ENCODE results near the gene TPI1. TPM values are rescaled to one million over a fixed set of nuclear protein-coding genes. Genes with fewer than 3 reads are reported as not detected.

The TPI1 gene
- total and polyA plus RNA-seq, 2 experiments from 2014 or later = 571 to 891 TPM

DNA sequence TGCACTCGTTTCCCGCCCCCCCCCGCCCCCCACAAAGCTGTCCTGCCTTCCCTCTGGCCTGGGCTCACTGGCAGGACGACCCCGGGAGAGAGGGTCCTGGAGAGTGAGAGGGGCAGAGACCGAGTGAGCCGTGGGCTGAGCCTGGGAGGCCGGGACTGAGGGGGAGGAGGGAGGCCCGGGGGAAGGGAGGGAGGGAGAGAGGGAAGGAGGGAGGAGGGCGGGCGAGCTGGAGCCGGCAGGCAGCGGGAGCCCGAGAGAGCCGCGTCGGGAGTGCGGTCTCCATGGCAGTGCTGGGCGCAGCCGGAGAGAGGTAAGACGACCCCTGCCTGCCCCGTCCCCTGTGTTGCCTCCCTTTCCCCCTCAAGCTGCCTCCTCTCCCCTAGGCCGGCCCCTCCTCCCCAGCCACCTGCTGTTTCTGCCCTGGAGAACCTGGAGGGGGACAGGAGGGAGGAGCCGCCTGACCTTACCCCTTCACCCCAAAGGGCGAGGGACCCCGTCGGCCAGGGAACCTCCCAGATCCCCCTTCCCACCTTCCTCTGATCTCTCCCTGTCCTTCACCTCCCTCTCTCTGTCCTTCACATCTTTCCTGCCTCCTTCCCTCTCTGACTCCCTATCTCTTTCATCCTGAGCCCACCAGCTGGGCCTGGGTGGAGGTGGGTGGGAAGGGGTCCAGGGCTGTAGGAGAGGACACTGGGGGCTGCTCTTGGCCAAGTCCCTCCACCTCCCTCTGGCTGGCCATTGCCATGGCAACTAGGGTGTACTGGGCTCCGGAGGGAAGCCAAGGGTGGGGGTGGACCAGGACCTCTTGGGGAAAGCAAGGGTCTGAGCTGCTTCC lies 45.5 kb upstream of the TPI1 start, which contains the start of gene GPR162:
GPR162 (plus strand) TSS at position 231 of the 835 bp plus-strand sequence. CDS start 2,078 bp downstream, outside the sequence.
- H3K79me2 ChIP-seq = no peaks in the 10 kb centered on the region
- TF ChIP-seq EZH2 (IDR thresholded peaks at IDR 0.05; ENCODE audit: borderline replicate concordance) (no peak), EZH2phosphoT487 (IDR thresholded peaks at IDR 0.05; ENCODE audit: low read depth, severe bottlenecking, unreplicated experiment) (no peak)
- TF ChIP-seq, protein P1, sequence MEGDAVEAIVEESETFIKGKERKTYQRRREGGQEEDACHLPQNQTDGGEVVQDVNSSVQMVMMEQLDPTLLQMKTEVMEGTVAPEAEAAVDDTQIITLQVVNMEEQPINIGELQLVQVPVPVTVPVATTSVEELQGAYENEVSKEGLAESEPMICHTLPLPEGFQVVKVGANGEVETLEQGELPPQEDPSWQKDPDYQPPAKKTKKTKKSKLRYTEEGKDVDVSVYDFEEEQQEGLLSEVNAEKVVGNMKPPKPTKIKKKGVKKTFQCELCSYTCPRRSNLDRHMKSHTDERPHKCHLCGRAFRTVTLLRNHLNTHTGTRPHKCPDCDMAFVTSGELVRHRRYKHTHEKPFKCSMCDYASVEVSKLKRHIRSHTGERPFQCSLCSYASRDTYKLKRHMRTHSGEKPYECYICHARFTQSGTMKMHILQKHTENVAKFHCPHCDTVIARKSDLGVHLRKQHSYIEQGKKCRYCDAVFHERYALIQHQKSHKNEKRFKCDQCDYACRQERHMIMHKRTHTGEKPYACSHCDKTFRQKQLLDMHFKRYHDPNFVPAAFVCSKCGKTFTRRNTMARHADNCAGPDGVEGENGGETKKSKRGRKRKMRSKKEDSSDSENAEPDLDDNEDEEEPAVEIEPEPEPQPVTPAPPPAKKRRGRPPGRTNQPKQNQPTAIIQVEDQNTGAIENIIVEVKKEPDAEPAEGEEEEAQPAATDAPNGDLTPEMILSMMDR (IDR thresholded peaks at IDR 0.05; ENCODE audit: poor library complexity) = no peak
- no peaks in the 10 kb centered on the region for H3K9me3 ChIP-seq (ENCODE audit: low read depth)
- no peak within 1 kb of the TSS for H3K27ac ChIP-seq
- H3K4me3 ChIP-seq = peak within 1 kb of the TSS; percentile 44
- H3K4me2 ChIP-seq = peak within 1 kb of the TSS; percentile 88
- H3K4me1 ChIP-seq (ENCODE audit: insufficient read depth) = peaks cover 10% of the 10 kb centered on the region
- peak within 1 kb of the TSS; percentile 50 for H2AFZ ChIP-seq
- H4K20me1 ChIP-seq (ENCODE audit: insufficient read depth, poor library complexity, severe bottlenecking) = no peaks in the 10 kb centered on the region
- H3K9me2 ChIP-seq (replicated peaks; ENCODE audit: insufficient read depth) = no peaks in the 10 kb centered on the region
- DNase-seq (ENCODE audit: low spot score) = peak; percentile 82
- H3K36me3 ChIP-seq (replicated peaks; ENCODE audit: insufficient read depth, low read depth) = no peaks in the 10 kb centered on the region
- 5% methylated on average over 10 of the region's 28 CpGs for WGBS (ENCODE audit: low lambda C conversion rate, missing lambda C conversion rate)
- H3K27me3 ChIP-seq = peaks cover 5% of the 10 kb centered on the region

DNA sequence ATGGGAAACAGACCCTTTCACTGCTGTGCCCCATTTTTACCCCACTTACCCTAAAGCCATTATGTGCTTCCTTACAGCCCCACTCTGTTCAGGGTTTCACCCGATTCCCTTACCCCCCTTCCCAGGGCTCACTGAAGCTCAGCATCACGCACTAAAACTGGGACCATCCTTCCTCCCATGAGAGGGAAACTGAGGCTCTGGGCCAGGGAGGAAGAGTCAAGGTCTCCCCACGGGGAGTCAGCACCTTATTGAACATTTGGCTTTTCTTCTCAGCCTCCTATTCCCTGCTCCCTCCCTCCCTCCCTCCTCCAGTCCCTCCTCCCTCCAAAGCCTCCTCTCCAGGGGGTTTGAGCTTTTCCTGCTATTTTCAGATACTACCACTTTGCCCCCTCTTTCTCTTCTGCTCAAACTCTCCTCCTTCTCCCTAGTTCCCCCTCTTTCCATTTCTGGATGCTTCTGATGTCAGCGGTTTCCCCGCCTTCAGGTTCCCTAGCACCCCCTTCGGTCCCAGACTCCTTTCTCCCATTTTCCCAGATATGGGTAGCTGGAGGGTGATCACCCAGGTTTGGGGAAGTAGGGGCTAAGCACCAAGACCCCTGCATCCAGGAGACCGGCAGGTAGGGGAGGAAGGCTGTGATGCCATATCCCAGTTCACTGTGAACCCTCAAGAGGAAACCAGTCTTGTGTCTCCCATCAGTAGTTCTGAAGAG lies 44.8 kb upstream of the TPI1 start:
- Histone ChIP-seq H4K20me1 (ENCODE audit: insufficient read depth, poor library complexity, severe bottlenecking) (no peaks in the 10 kb centered on the region), H3K4me1 (ENCODE audit: insufficient read depth) (peaks cover 14% of the 10 kb centered on the region), H3K79me2 (no peaks in the 10 kb centered on the region), H3K27ac (no peak overlapping the region), H3K4me2 (peak overlapping the region; percentile 88), H3K9me3 (ENCODE audit: low read depth) (no peaks in the 10 kb centered on the region), H3K4me3 (no peak overlapping the region), H3K27me3 (peaks cover 5% of the 10 kb centered on the region), H3K36me3 (replicated peaks; ENCODE audit: insufficient read depth, low read depth) (no peaks in the 10 kb centered on the region), H3K9me2 (replicated peaks; ENCODE audit: insufficient read depth) (no peaks in the 10 kb centered on the region), H2AFZ (no peak overlapping the region)
- WGBS (ENCODE audit: low lambda C conversion rate, missing lambda C conversion rate) = 57% methylated on average over 6 of the region's 7 CpGs
- peak; percentile 3 for DNase-seq (ENCODE audit: low spot score)
- no peak for TF ChIP-seq EZH2 (IDR thresholded peaks at IDR 0.05; ENCODE audit: borderline replicate concordance)

DNA sequence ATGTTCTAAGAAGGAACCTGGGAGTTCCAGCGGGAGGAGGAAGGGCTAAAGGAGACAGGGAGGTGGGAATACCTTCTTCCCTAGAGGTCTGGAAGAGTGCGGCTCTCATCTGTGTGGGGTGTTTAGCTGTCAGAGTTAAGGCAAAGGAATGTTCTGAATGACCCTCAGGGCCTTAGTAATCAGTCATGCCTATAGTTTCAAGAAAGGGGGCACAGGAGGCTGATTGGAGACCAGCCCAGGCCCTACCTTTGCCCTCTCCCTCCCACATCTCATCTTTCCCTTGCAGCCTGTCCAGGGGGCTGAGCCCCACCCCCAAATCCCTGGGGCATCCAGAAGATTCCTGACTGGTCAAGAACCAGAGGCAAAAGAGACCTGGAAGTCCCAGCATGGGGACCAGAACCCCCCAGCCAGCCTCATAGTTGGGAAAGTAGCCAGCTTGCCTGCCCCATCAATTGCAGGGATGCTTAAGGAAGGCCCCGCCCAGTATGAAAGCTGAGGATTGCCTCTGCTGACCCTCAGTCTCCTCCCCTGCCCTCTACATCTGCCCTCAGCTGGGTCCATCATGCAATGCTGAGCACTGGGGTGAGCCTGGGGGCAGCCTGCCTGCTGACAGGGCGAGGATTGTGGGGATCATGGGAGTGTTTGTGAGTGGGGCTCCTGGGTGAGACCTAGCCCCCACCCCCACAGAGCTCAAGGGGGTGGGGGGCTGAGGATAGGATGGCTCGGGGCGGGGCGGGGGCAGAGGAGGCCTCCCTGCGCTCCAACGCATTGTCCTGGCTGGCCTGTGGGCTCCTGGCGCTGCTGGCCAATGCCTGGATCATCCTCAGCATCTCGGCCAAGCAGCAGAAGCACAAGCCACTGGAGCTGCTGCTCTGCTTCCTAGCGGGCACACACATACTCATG lies 43.9 kb upstream of the TPI1 start:
- TF ChIP-seq EZH2 (IDR thresholded peaks at IDR 0.05; ENCODE audit: borderline replicate concordance) (no peak), EZH2phosphoT487 (IDR thresholded peaks at IDR 0.05; ENCODE audit: low read depth, severe bottlenecking, unreplicated experiment) (no peak)
- TF ChIP-seq, protein P1 (IDR thresholded peaks at IDR 0.05; ENCODE audit: poor library complexity) = no peak
- H2AFZ ChIP-seq = no peak overlapping the region
- H4K20me1 ChIP-seq (ENCODE audit: insufficient read depth, poor library complexity, severe bottlenecking) = no peaks in the 10 kb centered on the region
- H3K27ac ChIP-seq = no peak overlapping the region
- no peaks in the 10 kb centered on the region for H3K36me3 ChIP-seq (replicated peaks; ENCODE audit: insufficient read depth, low read depth)
- H3K9me3 ChIP-seq (ENCODE audit: low read depth) = no peaks in the 10 kb centered on the region
- H3K4me3 ChIP-seq = no peak overlapping the region
- peak; percentile 6 for DNase-seq (ENCODE audit: low spot score)
- WGBS (ENCODE audit: low lambda C conversion rate, missing lambda C conversion rate) = 75% methylated on average over 12 of the region's 12 CpGs
- H3K9me2 ChIP-seq (replicated peaks; ENCODE audit: insufficient read depth) = no peaks in the 10 kb centered on the region
- H3K4me2 ChIP-seq = no peak overlapping the region
- no peaks in the 10 kb centered on the region for H3K79me2 ChIP-seq
- H3K27me3 ChIP-seq = peaks cover 5% of the 10 kb centered on the region
- peaks cover 14% of the 10 kb centered on the region for H3K4me1 ChIP-seq (ENCODE audit: insufficient read depth)

Measured in hepatocyte (in vitro differentiated cells).